ENCODE measurements around the gene ZNF81.
A peak's percentile ranks its signal among the peaks of the same experiment; 100 is the strongest.

Gene ZNF81

GRCh38 chrX:47878198-47878597 is 41.5 kb downstream of the ZNF81 start:
- Histone ChIP-seq H3K27ac (ENCODE audit: low read depth, low read length) (no peak overlapping the region), H2BK15ac (replicated peaks; ENCODE audit: low read depth) (no peak overlapping the region), H3K27me3 (ENCODE audit: insufficient read depth, low read length, poor library complexity) (no peaks in the 10 kb centered on the region), H3K56ac (ENCODE audit: low read length) (no peak overlapping the region), H3K4me3 (ENCODE audit: low read length) (no peak overlapping the region), H3K18ac (ENCODE audit: low read length) (no peak overlapping the region), H3K4me1 (ENCODE audit: control insufficient read depth, low read depth, low read length) (no peaks in the 10 kb centered on the region), H4K5ac (ENCODE audit: low read length) (no peak overlapping the region), H2BK120ac (ENCODE audit: low read depth, low read length) (no peak overlapping the region), H3K4ac (ENCODE audit: low read depth, low read length) (no peak overlapping the region), H3K36me3 (ENCODE audit: control insufficient read depth, insufficient read depth, low read length) (no peaks in the 10 kb centered on the region), H2BK5ac (ENCODE audit: low read length) (no peak overlapping the region), H3K79me2 (ENCODE audit: control insufficient read depth, insufficient read depth, low read length) (no peaks in the 10 kb centered on the region), H2AK5ac (ENCODE audit: low read length) (no peak overlapping the region), H3K4me2 (ENCODE audit: low read length) (no peak overlapping the region), H3K9ac (ENCODE audit: low read length) (no peak overlapping the region), H3K79me1 (ENCODE audit: low read length) (no peaks in the 10 kb centered on the region), H3K23ac (ENCODE audit: low read length) (no peak overlapping the region), H4K8ac (ENCODE audit: low read depth, low read length) (no peak overlapping the region)
- DNase-seq = no peak
- WGBS (ENCODE audit: extremely low coverage, insufficient coverage, low lambda C conversion rate) = no CpG with 5 or more reads among the region's 3 CpGs

- no peaks in the 10 kb centered on the region for H3K36me3 ChIP-seq (ENCODE audit: control insufficient read depth, insufficient read depth, low read length)
- H3K9ac ChIP-seq (ENCODE audit: low read length) = no peak overlapping the region
- no peak overlapping the region for H3K18ac ChIP-seq (ENCODE audit: low read length)
- H2BK120ac ChIP-seq (ENCODE audit: low read depth, low read length) = no peak overlapping the region
- no peak overlapping the region for H3K4me3 ChIP-seq (ENCODE audit: low read length)
- H3K23ac ChIP-seq (ENCODE audit: low read length) = no peak overlapping the region
- H2BK15ac ChIP-seq (replicated peaks; ENCODE audit: low read depth) = no peak overlapping the region
- no peak overlapping the region for H3K56ac ChIP-seq (ENCODE audit: low read length)
- DNase-seq = no peak
- H3K4me1 ChIP-seq (ENCODE audit: control insufficient read depth, low read depth, low read length) = no peaks in the 10 kb centered on the region
- no peak overlapping the region for H3K27ac ChIP-seq (ENCODE audit: low read depth, low read length)
- WGBS (ENCODE audit: extremely low coverage, insufficient coverage, low lambda C conversion rate) = no CpG with 5 or more reads among the region's 2 CpGs
- H3K79me2 ChIP-seq (ENCODE audit: control insufficient read depth, insufficient read depth, low read length) = no peaks in the 10 kb centered on the region
- no peaks in the 10 kb centered on the region for H3K27me3 ChIP-seq (ENCODE audit: insufficient read depth, low read length, poor library complexity)
- H3K4ac ChIP-seq (ENCODE audit: low read depth, low read length) = no peak overlapping the region
- no peaks in the 10 kb centered on the region for H3K79me1 ChIP-seq (ENCODE audit: low read length)
- H4K8ac ChIP-seq (ENCODE audit: low read depth, low read length) = no peak overlapping the region
- H3K4me2 ChIP-seq (ENCODE audit: low read length) = no peak overlapping the region
- no peak overlapping the region for H2AK5ac ChIP-seq (ENCODE audit: low read length)
- no peak overlapping the region for H4K5ac ChIP-seq (ENCODE audit: low read length)
- H2BK5ac ChIP-seq (ENCODE audit: low read length) = no peak overlapping the region
These were observed 42.8 kb downstream of the ZNF81 start for GRCh38 chrX:47879463-47879862.

- H3K23ac ChIP-seq (ENCODE audit: low read length) = no peak overlapping the region
- H3K4ac ChIP-seq (ENCODE audit: low read depth, low read length) = no peak overlapping the region
- DNase-seq = no peak
- H3K27me3 ChIP-seq (ENCODE audit: insufficient read depth, low read length, poor library complexity) = no peaks in the 10 kb centered on the region
- no peak overlapping the region for H4K8ac ChIP-seq (ENCODE audit: low read depth, low read length)
- H4K5ac ChIP-seq (ENCODE audit: low read length) = no peak overlapping the region
- H3K27ac ChIP-seq (ENCODE audit: low read depth, low read length) = no peak overlapping the region
- H3K4me1 ChIP-seq (ENCODE audit: control insufficient read depth, low read depth, low read length) = no peaks in the 10 kb centered on the region
- H3K56ac ChIP-seq (ENCODE audit: low read length) = no peak overlapping the region
- no peak overlapping the region for H3K18ac ChIP-seq (ENCODE audit: low read length)
- no peak overlapping the region for H3K9ac ChIP-seq (ENCODE audit: low read length)
- H3K79me1 ChIP-seq (ENCODE audit: low read length) = no peaks in the 10 kb centered on the region
- WGBS (ENCODE audit: extremely low coverage, insufficient coverage, low lambda C conversion rate) = no CpG with 5 or more reads among the region's 1 CpG
- H3K4me3 ChIP-seq (ENCODE audit: low read length) = no peak overlapping the region
- H3K4me2 ChIP-seq (ENCODE audit: low read length) = no peak overlapping the region
- H3K79me2 ChIP-seq (ENCODE audit: control insufficient read depth, insufficient read depth, low read length) = no peaks in the 10 kb centered on the region
- no peak overlapping the region for H2BK15ac ChIP-seq (replicated peaks; ENCODE audit: low read depth)
- H3K36me3 ChIP-seq (ENCODE audit: control insufficient read depth, insufficient read depth, low read length) = no peaks in the 10 kb centered on the region
- no peak overlapping the region for H2AK5ac ChIP-seq (ENCODE audit: low read length)
- no peak overlapping the region for H2BK5ac ChIP-seq (ENCODE audit: low read length)
- H2BK120ac ChIP-seq (ENCODE audit: low read depth, low read length) = no peak overlapping the region
These were observed 44.2 kb downstream of the ZNF81 start for GRCh38 chrX:47880927-47881326.

- no peaks in the 10 kb centered on the region for H3K79me1 ChIP-seq (ENCODE audit: low read length)
- H3K79me2 ChIP-seq (ENCODE audit: control insufficient read depth, insufficient read depth, low read length) = no peaks in the 10 kb centered on the region
- H3K4me1 ChIP-seq (ENCODE audit: control insufficient read depth, low read depth, low read length) = no peaks in the 10 kb centered on the region
- H3K9ac ChIP-seq (ENCODE audit: low read length) = no peak overlapping the region
- H2BK120ac ChIP-seq (ENCODE audit: low read depth, low read length) = no peak overlapping the region
- no peaks in the 10 kb centered on the region for H3K27me3 ChIP-seq (ENCODE audit: insufficient read depth, low read length, poor library complexity)
- no peak overlapping the region for H2BK15ac ChIP-seq (replicated peaks; ENCODE audit: low read depth)
- WGBS (ENCODE audit: extremely low coverage, insufficient coverage, low lambda C conversion rate) = no CpG with 5 or more reads among the region's 3 CpGs
- H4K5ac ChIP-seq (ENCODE audit: low read length) = no peak overlapping the region
- H3K4me2 ChIP-seq (ENCODE audit: low read length) = no peak overlapping the region
- H4K8ac ChIP-seq (ENCODE audit: low read depth, low read length) = no peak overlapping the region
- H3K23ac ChIP-seq (ENCODE audit: low read length) = no peak overlapping the region
- DNase-seq = no peak
- H2BK5ac ChIP-seq (ENCODE audit: low read length) = no peak overlapping the region
- H3K4ac ChIP-seq (ENCODE audit: low read depth, low read length) = no peak overlapping the region
- H3K56ac ChIP-seq (ENCODE audit: low read length) = no peak overlapping the region
- no peaks in the 10 kb centered on the region for H3K36me3 ChIP-seq (ENCODE audit: control insufficient read depth, insufficient read depth, low read length)
- H3K4me3 ChIP-seq (ENCODE audit: low read length) = no peak overlapping the region
- no peak overlapping the region for H3K18ac ChIP-seq (ENCODE audit: low read length)
- H3K27ac ChIP-seq (ENCODE audit: low read depth, low read length) = no peak overlapping the region
- no peak overlapping the region for H2AK5ac ChIP-seq (ENCODE audit: low read length)
These were observed 48.8 kb downstream of the ZNF81 start for GRCh38 chrX:47885501-47885900.

GRCh38 chrX:47898024-47898423 is 61.3 kb downstream of the ZNF81 start:
- Histone ChIP-seq H3K4me3 (ENCODE audit: low read length) (no peak overlapping the region), H3K4me2 (ENCODE audit: low read length) (no peak overlapping the region), H3K4ac (ENCODE audit: low read depth, low read length) (no peak overlapping the region), H3K4me1 (ENCODE audit: control insufficient read depth, low read depth, low read length) (no peaks in the 10 kb centered on the region), H3K79me2 (ENCODE audit: control insufficient read depth, insufficient read depth, low read length) (no peaks in the 10 kb centered on the region), H2BK5ac (ENCODE audit: low read length) (no peak overlapping the region), H3K9ac (ENCODE audit: low read length) (no peak overlapping the region), H2BK15ac (replicated peaks; ENCODE audit: low read depth) (no peak overlapping the region), H3K27ac (ENCODE audit: low read depth, low read length) (no peak overlapping the region), H3K36me3 (ENCODE audit: control insufficient read depth, insufficient read depth, low read length) (no peaks in the 10 kb centered on the region), H4K8ac (ENCODE audit: low read depth, low read length) (no peak overlapping the region), H3K18ac (ENCODE audit: low read length) (no peak overlapping the region), H3K79me1 (ENCODE audit: low read length) (no peaks in the 10 kb centered on the region), H3K23ac (ENCODE audit: low read length) (no peak overlapping the region), H3K27me3 (ENCODE audit: insufficient read depth, low read length, poor library complexity) (no peaks in the 10 kb centered on the region), H4K5ac (ENCODE audit: low read length) (no peak overlapping the region), H2BK120ac (ENCODE audit: low read depth, low read length) (no peak overlapping the region), H3K56ac (ENCODE audit: low read length) (no peak overlapping the region), H2AK5ac (ENCODE audit: low read length) (no peak overlapping the region)
- peak; percentile 2 for DNase-seq

- no peaks in the 10 kb centered on the region for H3K4me1 ChIP-seq (ENCODE audit: control insufficient read depth, low read depth, low read length)
- H3K4me2 ChIP-seq (ENCODE audit: low read length) = no peak overlapping the region
- H3K27me3 ChIP-seq (ENCODE audit: insufficient read depth, low read length, poor library complexity) = no peaks in the 10 kb centered on the region
- no peak overlapping the region for H3K9ac ChIP-seq (ENCODE audit: low read length)
- no peaks in the 10 kb centered on the region for H3K79me2 ChIP-seq (ENCODE audit: control insufficient read depth, insufficient read depth, low read length)
- H3K56ac ChIP-seq (ENCODE audit: low read length) = no peak overlapping the region
- H4K5ac ChIP-seq (ENCODE audit: low read length) = no peak overlapping the region
- no peak overlapping the region for H2BK120ac ChIP-seq (ENCODE audit: low read depth, low read length)
- no peak overlapping the region for H2BK15ac ChIP-seq (replicated peaks; ENCODE audit: low read depth)
- no peak overlapping the region for H2BK5ac ChIP-seq (ENCODE audit: low read length)
- no peak overlapping the region for H3K18ac ChIP-seq (ENCODE audit: low read length)
- no peak overlapping the region for H3K27ac ChIP-seq (ENCODE audit: low read depth, low read length)
- H3K4ac ChIP-seq (ENCODE audit: low read depth, low read length) = no peak overlapping the region
- no CpG with 5 or more reads among the region's 4 CpGs for WGBS (ENCODE audit: extremely low coverage, insufficient coverage, low lambda C conversion rate)
- no peak overlapping the region for H2AK5ac ChIP-seq (ENCODE audit: low read length)
- no peak overlapping the region for H3K23ac ChIP-seq (ENCODE audit: low read length)
- no peak overlapping the region for H4K8ac ChIP-seq (ENCODE audit: low read depth, low read length)
- no peak for DNase-seq
- no peaks in the 10 kb centered on the region for H3K79me1 ChIP-seq (ENCODE audit: low read length)
- H3K36me3 ChIP-seq (ENCODE audit: control insufficient read depth, insufficient read depth, low read length) = no peaks in the 10 kb centered on the region
- H3K4me3 ChIP-seq (ENCODE audit: low read length) = no peak overlapping the region
These were observed 64.1 kb downstream of the ZNF81 start for GRCh38 chrX:47900833-47901232.
